T-helper 1 cell treated with Interleukin-12 subunit alpha and Interleukin-12 subunit beta and Interleukin-4 antibody, amounts not matched to agents 30 μg/mL and 1 μg/mL, for 36 hours (primary cell): Measurements from ENCODE around the gene RAB3IL1.
A peak's percentile ranks its signal among the peaks of the same experiment; 100 is the strongest.

Experiments used
- H3K27ac Mint-ChIP-seq: one replicate; pipeline ENCODE4 v1.8.0; 2021; ENCODE audit warnings: mild to moderate bottlenecking, mixed read lengths
- H3K27me3 Mint-ChIP-seq: one replicate; pipeline ENCODE4 v1.8.0; 2021; ENCODE audit warnings: low read depth, mixed read lengths
- H3K36me3 Mint-ChIP-seq: one replicate; pipeline ENCODE4 v1.8.0; 2021; ENCODE audit warnings: low read depth, mixed read lengths
- H3K4me1 Mint-ChIP-seq: one replicate; pipeline ENCODE4 v1.8.0; 2021; ENCODE audit warnings: low read depth, mixed read lengths
- H3K4me3 Mint-ChIP-seq: one replicate; pipeline ENCODE4 v1.8.0; 2021; ENCODE audit warnings: mild to moderate bottlenecking, moderate library complexity, mixed read lengths
- H3K9me3 Mint-ChIP-seq: one replicate; pipeline ENCODE4 v1.8.0; 2021; ENCODE audit warnings: mixed read lengths

RAB3IL1 gene

GRCh38 chr11:61918938-61919704 is 1.8 kb upstream of the RAB3IL1 start:
- H3K27me3 Mint-ChIP-seq, result peaks cover 51% of the 10 kb centered on the region
- H3K9me3 Mint-ChIP-seq, result no peaks in the 10 kb centered on the region
- peaks cover 9% of the 10 kb centered on the region for H3K4me1 Mint-ChIP-seq
- no peak overlapping the region for H3K27ac Mint-ChIP-seq
- H3K36me3 Mint-ChIP-seq, result peaks cover 5% of the 10 kb centered on the region
- no peak overlapping the region for H3K4me3 Mint-ChIP-seq

- Mint-ChIP-seq H3K4me1 (peaks cover 9% of the 10 kb centered on the region), H3K9me3 (no peaks in the 10 kb centered on the region), H3K36me3 (peaks cover 5% of the 10 kb centered on the region), H3K27ac (no peak overlapping the region), H3K4me3 (peak overlapping the region; percentile 85), H3K27me3 (peaks cover 57% of the 10 kb centered on the region)
Observed at GRCh38 chr11:61918251-61918937, 1.0 kb upstream of the RAB3IL1 start.

- Mint-ChIP-seq H3K4me3 (peak overlapping the region; percentile 57), H3K36me3 (peaks cover 5% of the 10 kb centered on the region), H3K9me3 (no peaks in the 10 kb centered on the region), H3K27me3 (peaks cover 57% of the 10 kb centered on the region), H3K4me1 (peaks cover 11% of the 10 kb centered on the region), H3K27ac (no peak overlapping the region)
Observed at GRCh38 chr11:61916737-61917333, 531 bp downstream of the RAB3IL1 start.

GRCh38 chr11:61914471-61915171 is 2.7 kb downstream of the RAB3IL1 start:
- H3K4me3 Mint-ChIP-seq, result no peak overlapping the region
- H3K4me1 Mint-ChIP-seq, result peaks cover 11% of the 10 kb centered on the region
- peaks cover 49% of the 10 kb centered on the region for H3K27me3 Mint-ChIP-seq
- H3K9me3 Mint-ChIP-seq, result no peaks in the 10 kb centered on the region
- peaks cover 5% of the 10 kb centered on the region for H3K36me3 Mint-ChIP-seq
- no peak overlapping the region for H3K27ac Mint-ChIP-seq

GRCh38 chr11:61913699-61914395 is 3.5 kb downstream of the RAB3IL1 start:
- H3K4me3 Mint-ChIP-seq, result no peak overlapping the region
- H3K27me3 Mint-ChIP-seq, result peaks cover 41% of the 10 kb centered on the region
- peaks cover 5% of the 10 kb centered on the region for H3K36me3 Mint-ChIP-seq
- no peak overlapping the region for H3K27ac Mint-ChIP-seq
- peaks cover 11% of the 10 kb centered on the region for H3K4me1 Mint-ChIP-seq
- H3K9me3 Mint-ChIP-seq, result no peaks in the 10 kb centered on the region

GRCh38 chr11:61912991-61913698 is 4.2 kb downstream of the RAB3IL1 start:
- Mint-ChIP-seq H3K27ac (no peak overlapping the region), H3K4me3 (no peak overlapping the region), H3K27me3 (peaks cover 34% of the 10 kb centered on the region), H3K4me1 (peaks cover 8% of the 10 kb centered on the region), H3K36me3 (peaks cover 3% of the 10 kb centered on the region), H3K9me3 (no peaks in the 10 kb centered on the region)

GRCh38 chr11:61912530-61912898 is 4.9 kb downstream of the RAB3IL1 start:
- H3K4me3 Mint-ChIP-seq, result no peak overlapping the region
- H3K36me3 Mint-ChIP-seq, result no peaks in the 10 kb centered on the region
- peaks cover 28% of the 10 kb centered on the region for H3K27me3 Mint-ChIP-seq
- H3K27ac Mint-ChIP-seq, result no peak overlapping the region
- no peaks in the 10 kb centered on the region for H3K9me3 Mint-ChIP-seq
- H3K4me1 Mint-ChIP-seq, result peaks cover 2% of the 10 kb centered on the region

- Mint-ChIP-seq H3K4me1 (peaks cover 2% of the 10 kb centered on the region), H3K9me3 (no peaks in the 10 kb centered on the region), H3K27me3 (peaks cover 27% of the 10 kb centered on the region), H3K4me3 (no peak overlapping the region), H3K36me3 (no peaks in the 10 kb centered on the region), H3K27ac (no peak overlapping the region)
Observed at GRCh38 chr11:61911701-61912529, 5.5 kb downstream of the RAB3IL1 start.

GRCh38 chr11:61911128-61911700 is 6.2 kb downstream of the RAB3IL1 start:
- H3K9me3 Mint-ChIP-seq, result no peaks in the 10 kb centered on the region
- H3K4me3 Mint-ChIP-seq, result no peak overlapping the region
- H3K27ac Mint-ChIP-seq, result no peak overlapping the region
- peaks cover 22% of the 10 kb centered on the region for H3K27me3 Mint-ChIP-seq
- H3K4me1 Mint-ChIP-seq, result peaks cover 2% of the 10 kb centered on the region
- H3K36me3 Mint-ChIP-seq, result no peaks in the 10 kb centered on the region

- Mint-ChIP-seq H3K4me1 (peaks cover 2% of the 10 kb centered on the region), H3K27ac (no peak overlapping the region), H3K4me3 (no peak overlapping the region), H3K9me3 (no peaks in the 10 kb centered on the region), H3K27me3 (peaks cover 16% of the 10 kb centered on the region), H3K36me3 (no peaks in the 10 kb centered on the region)
Observed at GRCh38 chr11:61910187-61911127, 6.9 kb downstream of the RAB3IL1 start.

- peaks cover 6% of the 10 kb centered on the region for H3K27me3 Mint-ChIP-seq
- no peaks in the 10 kb centered on the region for H3K36me3 Mint-ChIP-seq
- H3K9me3 Mint-ChIP-seq, result no peaks in the 10 kb centered on the region
- no peak overlapping the region for H3K4me3 Mint-ChIP-seq
- H3K4me1 Mint-ChIP-seq, result peaks cover 2% of the 10 kb centered on the region
- no peak overlapping the region for H3K27ac Mint-ChIP-seq
Observed at GRCh38 chr11:61908730-61909316, 8.5 kb downstream of the RAB3IL1 start.
